Glutamatergic neuron (in vitro differentiated cells): ENCODE data around the gene FRMD4A. TPM values are rescaled to one million over a fixed set of nuclear protein-coding genes. Genes with fewer than 3 reads are reported as not detected.

Experiments
- DNase-seq: peaks from one replicate; pipeline ENCODE4 v3.0.0; 2022
- H3K27ac Mint-ChIP-seq: one replicate; pipeline ENCODE4 v1.8.0; 2020; ENCODE audit warnings: mild to moderate bottlenecking, mixed read lengths, inconsistent platforms; ENCODE audit not compliant: unreplicated experiment
- H3K27me3 Mint-ChIP-seq: one replicate; pipeline ENCODE4 v1.8.0; 2020; ENCODE audit warnings: mild to moderate bottlenecking, moderate library complexity, mixed read lengths, inconsistent platforms; ENCODE audit not compliant: unreplicated experiment
- H3K36me3 Mint-ChIP-seq: one replicate; pipeline ENCODE4 v1.8.0; 2020; ENCODE audit warnings: mild to moderate bottlenecking, mixed read lengths, inconsistent platforms; ENCODE audit not compliant: unreplicated experiment
- H3K4me1 Mint-ChIP-seq: one replicate; pipeline ENCODE4 v1.8.0; 2020; ENCODE audit warnings: mild to moderate bottlenecking, low read depth, mixed read lengths, inconsistent platforms; ENCODE audit not compliant: unreplicated experiment
- H3K4me3 Mint-ChIP-seq: one replicate; pipeline ENCODE4 v1.8.0; 2020; ENCODE audit warnings: mild to moderate bottlenecking, mixed read lengths, inconsistent platforms; ENCODE audit not compliant: unreplicated experiment
- H3K9me3 Mint-ChIP-seq: one replicate; pipeline ENCODE4 v1.8.0; 2020; ENCODE audit warnings: mild to moderate bottlenecking, moderate library complexity, mixed read lengths, inconsistent platforms; ENCODE audit not compliant: unreplicated experiment
- CTCF ChIP-seq: fragments of 200-600 bp; sonication (generic); IDR thresholded peaks from one replicate; pipeline ENCODE4 v1.5.0; 2021; ENCODE audit not compliant: partially characterized antibody, unreplicated experiment
- total RNA-seq: library from RNA; stranded (reverse); fragmentation: NEBNext Ultra II Directional; extraction: Animal tissue kit (Norgen Biotek cat#: 25700); gene quantifications from one replicate; pipeline ENCODE4 v1.2.1, GENCODE V29; 2021; ENCODE audit not compliant: unreplicated experiment

Gene FRMD4A
- total RNA-seq, 1 donor from 2014 or later = 70.6 TPM

- Mint-ChIP-seq H3K27me3 (peaks cover 13% of the 10 kb centered on the region), H3K4me3 (peak overlapping the region; percentile 43), H3K27ac (peak overlapping the region; percentile 85), H3K9me3 (peaks cover 19% of the 10 kb centered on the region), H3K4me1 (peaks cover 58% of the 10 kb centered on the region), H3K36me3 (peaks cover 6% of the 10 kb centered on the region)
- DNase-seq = peak; percentile 74
- no peak for TF ChIP-seq CTCF
These were observed 508.2 kb downstream of the FRMD4A start for GRCh38 chr10:13822490-13822889.

DNA sequence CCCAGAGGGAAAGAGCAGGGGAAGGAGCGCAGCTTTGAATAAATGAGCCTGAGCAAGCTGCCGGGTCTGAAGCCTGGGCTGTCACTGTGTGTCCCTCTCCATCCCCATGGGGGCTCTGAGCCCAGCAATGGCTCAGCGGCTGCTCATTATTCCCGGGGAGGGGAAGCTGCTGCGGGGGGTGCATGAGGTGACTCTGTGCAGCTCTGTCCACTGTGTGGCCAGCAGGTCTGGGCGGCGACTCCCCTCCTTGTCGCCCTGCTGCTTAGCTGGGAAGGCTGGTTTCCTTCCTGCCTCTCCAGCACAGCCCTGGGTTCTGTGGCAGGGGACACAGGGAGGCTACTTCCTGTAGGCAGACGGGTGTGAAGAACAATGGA lies 509.8 kb downstream of the FRMD4A start:
- Mint-ChIP-seq H3K36me3 (peaks cover 8% of the 10 kb centered on the region), H3K27me3 (peaks cover 13% of the 10 kb centered on the region), H3K9me3 (peaks cover 21% of the 10 kb centered on the region), H3K4me1 (peaks cover 44% of the 10 kb centered on the region), H3K4me3 (peak overlapping the region; percentile 63), H3K27ac (peak overlapping the region; percentile 88)
- no peak for TF ChIP-seq CTCF
- peak; percentile 77 for DNase-seq

DNA sequence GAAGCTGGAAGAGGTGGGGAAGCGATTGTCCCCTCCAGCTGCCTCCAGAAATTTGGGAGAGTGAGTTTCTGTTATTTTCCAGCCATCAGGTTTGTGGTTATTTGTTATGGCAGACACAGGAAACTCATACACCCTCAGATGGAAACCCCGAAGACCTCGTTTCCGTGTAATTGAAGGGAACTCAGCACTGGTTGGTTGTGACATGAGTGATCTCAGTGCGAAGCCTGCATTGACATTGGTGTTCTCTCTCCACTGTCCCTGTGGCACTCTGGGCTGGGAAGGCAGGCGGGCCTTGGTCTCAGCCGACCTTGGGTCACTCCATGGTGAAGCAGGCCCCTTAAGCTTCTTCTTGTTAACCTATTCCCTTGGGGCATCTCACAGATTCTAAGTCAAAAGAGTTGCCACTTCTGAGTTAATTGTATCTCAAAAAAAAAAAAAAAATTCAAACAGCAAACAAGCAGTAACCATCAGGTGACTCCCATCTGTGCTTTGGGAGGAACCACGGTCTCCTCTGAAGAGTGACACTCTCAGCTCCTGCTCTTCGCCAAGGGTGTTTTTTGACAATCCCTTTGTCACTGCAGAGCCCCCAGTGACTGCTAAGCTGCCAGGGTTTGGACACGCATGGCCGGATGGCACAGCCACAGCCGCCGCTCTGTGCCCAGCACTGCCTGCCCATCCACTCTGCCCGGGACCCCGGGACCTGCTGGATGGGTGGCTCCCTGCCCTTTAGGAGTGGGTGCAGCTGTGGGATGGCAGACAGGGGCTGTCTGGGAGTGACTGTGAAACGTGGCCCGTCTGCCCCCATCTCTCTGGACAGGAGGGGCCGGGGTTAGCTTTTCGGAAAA lies 510.4 kb downstream of the FRMD4A start:
- H3K4me1 Mint-ChIP-seq = peaks cover 42% of the 10 kb centered on the region
- peak overlapping the region; percentile 63 for H3K4me3 Mint-ChIP-seq
- peaks cover 21% of the 10 kb centered on the region for H3K9me3 Mint-ChIP-seq
- peak overlapping the region; percentile 88 for H3K27ac Mint-ChIP-seq
- peaks cover 8% of the 10 kb centered on the region for H3K36me3 Mint-ChIP-seq
- DNase-seq = no peak
- no peak for TF ChIP-seq CTCF
- peaks cover 13% of the 10 kb centered on the region for H3K27me3 Mint-ChIP-seq

DNA sequence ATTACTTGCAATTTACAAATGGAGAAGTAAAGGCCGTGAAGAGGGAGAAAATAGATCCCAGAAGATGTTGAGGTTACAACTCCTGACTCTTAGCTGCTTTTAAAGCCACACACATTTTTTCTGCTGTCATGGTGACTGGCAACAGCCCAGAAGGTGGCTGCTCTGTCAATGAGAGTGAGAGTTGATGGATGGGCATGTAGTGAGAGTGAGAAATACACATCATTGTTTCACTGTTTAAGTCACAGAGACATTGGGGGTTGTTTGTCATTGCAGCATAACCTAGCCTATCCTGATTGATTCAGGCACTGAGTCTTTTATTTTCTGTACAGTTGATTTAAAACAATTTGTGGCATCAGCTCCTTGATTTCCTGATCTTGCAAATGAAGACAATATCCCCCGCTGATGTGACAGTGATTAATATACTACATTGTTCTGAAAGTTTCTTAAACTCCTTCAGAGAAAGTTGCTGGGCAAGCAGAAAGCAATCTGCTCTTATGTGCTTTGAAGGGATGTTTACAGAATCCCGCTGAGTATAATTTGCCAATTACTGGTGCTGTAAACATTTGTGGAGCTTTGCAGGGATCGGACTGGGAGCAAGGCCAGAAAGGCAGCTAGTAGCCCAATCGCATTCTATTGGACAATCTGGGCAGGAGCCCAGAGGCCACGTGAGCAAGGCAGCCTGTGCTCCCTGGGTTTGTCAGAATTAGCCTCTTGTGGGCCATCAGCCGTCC lies 514.4 kb downstream of the FRMD4A start:
- H3K9me3 Mint-ChIP-seq = peaks cover 8% of the 10 kb centered on the region
- no peak overlapping the region for H3K27ac Mint-ChIP-seq
- no peak overlapping the region for H3K4me3 Mint-ChIP-seq
- H3K27me3 Mint-ChIP-seq = peaks cover 1% of the 10 kb centered on the region
- DNase-seq = no peak
- TF ChIP-seq CTCF = no peak
- peaks cover 14% of the 10 kb centered on the region for H3K4me1 Mint-ChIP-seq
- peaks cover 8% of the 10 kb centered on the region for H3K36me3 Mint-ChIP-seq

DNA sequence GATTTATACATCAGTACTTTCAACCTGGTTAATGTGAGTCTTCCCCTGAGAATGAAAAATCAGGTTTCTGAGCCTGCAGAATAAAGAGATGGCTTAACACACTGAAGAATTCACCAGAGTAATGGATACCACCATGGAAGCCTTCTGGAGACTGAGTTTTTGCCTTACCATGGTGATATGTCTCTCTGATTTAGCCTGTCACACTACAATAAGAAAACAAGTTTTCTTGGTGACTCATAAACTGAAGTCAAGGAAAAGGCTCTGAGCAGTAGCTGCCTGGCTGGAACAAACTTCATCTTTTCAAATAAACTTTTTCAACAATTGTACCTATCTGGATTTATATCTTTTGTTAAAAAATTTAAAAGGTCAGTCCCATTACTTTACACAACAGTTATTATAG lies 515.0 kb downstream of the FRMD4A start:
- no peak for TF ChIP-seq CTCF
- no peak for DNase-seq
- peaks cover 8% of the 10 kb centered on the region for H3K9me3 Mint-ChIP-seq
- H3K4me1 Mint-ChIP-seq = peaks cover 8% of the 10 kb centered on the region
- no peak overlapping the region for H3K27ac Mint-ChIP-seq
- no peak overlapping the region for H3K4me3 Mint-ChIP-seq
- no peaks in the 10 kb centered on the region for H3K27me3 Mint-ChIP-seq
- peaks cover 8% of the 10 kb centered on the region for H3K36me3 Mint-ChIP-seq
